MM.1S (cell line): ENCODE results near the gene CCDC83.

Experiments
- EZH2phosphoT487 ChIP-seq: fragments of 300-600 bp; sonication (generic); IDR thresholded peaks from 2 replicates; pipeline ENCODE4 v1.6.1; 2018; ENCODE audit warnings: antibody characterized with exemption, low read length
- TF ChIP-seq, protein P1 (sequence below): fragments of 300-600 bp; sonication (generic); IDR thresholded peaks from 2 replicates; pipeline ENCODE4 v1.5.1; 2016; ENCODE audit warnings: antibody characterized with exemption, low read length, mixed read lengths

DNA sequence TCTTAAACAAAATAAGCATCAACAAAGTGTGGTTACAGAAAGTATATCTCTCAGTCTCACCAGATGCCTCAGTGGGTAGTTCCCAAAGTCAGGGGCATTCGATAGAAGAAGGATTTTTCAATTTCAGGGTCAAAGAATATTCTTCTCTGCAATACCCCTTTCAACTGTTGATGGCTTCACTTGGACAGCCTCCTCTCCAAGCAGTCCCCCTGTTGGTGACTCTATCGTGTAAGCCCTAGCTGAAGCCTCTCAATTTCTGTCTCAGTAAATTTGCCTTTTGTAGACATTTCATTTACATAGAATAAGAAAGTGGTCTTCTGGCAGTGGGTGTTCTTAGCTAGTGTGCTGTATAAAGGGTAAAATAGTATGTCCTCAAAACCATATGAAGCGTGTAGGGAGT lies 11.3 kb upstream of the CCDC83 start:
- TF ChIP-seq, protein P1, sequence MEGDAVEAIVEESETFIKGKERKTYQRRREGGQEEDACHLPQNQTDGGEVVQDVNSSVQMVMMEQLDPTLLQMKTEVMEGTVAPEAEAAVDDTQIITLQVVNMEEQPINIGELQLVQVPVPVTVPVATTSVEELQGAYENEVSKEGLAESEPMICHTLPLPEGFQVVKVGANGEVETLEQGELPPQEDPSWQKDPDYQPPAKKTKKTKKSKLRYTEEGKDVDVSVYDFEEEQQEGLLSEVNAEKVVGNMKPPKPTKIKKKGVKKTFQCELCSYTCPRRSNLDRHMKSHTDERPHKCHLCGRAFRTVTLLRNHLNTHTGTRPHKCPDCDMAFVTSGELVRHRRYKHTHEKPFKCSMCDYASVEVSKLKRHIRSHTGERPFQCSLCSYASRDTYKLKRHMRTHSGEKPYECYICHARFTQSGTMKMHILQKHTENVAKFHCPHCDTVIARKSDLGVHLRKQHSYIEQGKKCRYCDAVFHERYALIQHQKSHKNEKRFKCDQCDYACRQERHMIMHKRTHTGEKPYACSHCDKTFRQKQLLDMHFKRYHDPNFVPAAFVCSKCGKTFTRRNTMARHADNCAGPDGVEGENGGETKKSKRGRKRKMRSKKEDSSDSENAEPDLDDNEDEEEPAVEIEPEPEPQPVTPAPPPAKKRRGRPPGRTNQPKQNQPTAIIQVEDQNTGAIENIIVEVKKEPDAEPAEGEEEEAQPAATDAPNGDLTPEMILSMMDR = no peak
- no peak for TF ChIP-seq EZH2phosphoT487
